Sciatic nerve (tissue), 2 donors: ENCODE results near the gene KCNQ1. TPM values are rescaled to one million over a fixed set of nuclear protein-coding genes. Genes with fewer than 3 reads are reported as not detected.

Source experiments
- ATAC-seq: fragments of 200-7000 bp; cut with Tn5 transposase; one replicate; pipeline ENCODE4 v1.9.1; 2020; ENCODE audit warnings: mild to moderate bottlenecking, moderate library complexity
- DNase-seq: peaks from one replicate; pipeline ENCODE4 v3.0.0-alpha.2; 2020; ENCODE audit warnings: low spot score
- intact Hi-C: fragments of 100-400 bp; cut with DNase I; formaldehyde crosslinking; loops from one replicate; pipeline ENCODE4 v1.14.2; 2022
- total RNA-seq: library from RNA; stranded (reverse); fragmentation: NEBNext Ultra II Directional; extraction: Animal tissue kit (Norgen Biotek cat#: 25700); gene quantifications from one replicate; pipeline ENCODE4 v1.2.1, GENCODE V29; 2021
- donor health status: DM: no; HTN: no; CAD: no.
- donor health status: DM: no; HTN: no; CAD: no.

The KCNQ1 gene
- total RNA-seq, 1 donor from 2014 or later, result 6.2 TPM

- no peak for DNase-seq
These were observed 8.7 kb upstream of the KCNQ1 start for GRCh38 chr11:2436013-2436520.

GRCh38 chr11:2436521-2437031 is 8.2 kb upstream of the KCNQ1 start:
- intact Hi-C loops, result no loop called here
- DNase-seq (no peak), ATAC-seq (no peak)

More at GRCh38 chr11:2436013-2436520, 8.7 kb upstream of the KCNQ1 start:
- intact Hi-C loops, result no loop called here
- ATAC-seq, result no peak

- ATAC-seq (no peak), DNase-seq (no peak)
- intact Hi-C loops, result no loop called here
These were observed 7.3 kb upstream of the KCNQ1 start for GRCh38 chr11:2437516-2437915.

- ATAC-seq, result no peak
- intact Hi-C loops, result no loop called here
- no peak for DNase-seq
These were observed 5.0 kb upstream of the KCNQ1 start for GRCh38 chr11:2439820-2440219.

GRCh38 chr11:2440646-2441045 is 4.2 kb upstream of the KCNQ1 start:
- no peak for ATAC-seq
- intact Hi-C loops, result no loop called here
- DNase-seq, result no peak

GRCh38 chr11:2441171-2441570 is 3.6 kb upstream of the KCNQ1 start:
- no peak for DNase-seq
- ATAC-seq, result no peak
- intact Hi-C loops, result no loop called here

GRCh38 chr11:2442589-2442988 is 2.2 kb upstream of the KCNQ1 start:
- intact Hi-C loops, result no loop called here
- DNase-seq, result no peak
- ATAC-seq, result no peak

- intact Hi-C loops, result no loop called here
- DNase-seq, result no peak
- ATAC-seq, result no peak
These were observed 1.4 kb upstream of the KCNQ1 start for GRCh38 chr11:2443406-2443805.

- intact Hi-C loops, result no loop called here
- ATAC-seq (peak; percentile 30), DNase-seq (no peak)
These were observed 657 bp upstream of the KCNQ1 start, which contains the start of gene TRPM5 for GRCh38 chr11:2443881-2444820. Gene TRPM5 (minus strand): TSS chr11:2444514. CDS start chr11:2423036, 21,478 bp downstream.

- DNase-seq (no peak), ATAC-seq (peak; percentile 14)
- intact Hi-C loops, result no loop called here
These were observed 1.1 kb downstream of the KCNQ1 start for GRCh38 chr11:2445746-2446551.

GRCh38 chr11:2446590-2447252 is 1.9 kb downstream of the KCNQ1 start:
- ATAC-seq, result no peak
- intact Hi-C loops, result no loop called here
- no peak for DNase-seq

- DNase-seq (no peak), ATAC-seq (no peak)
- intact Hi-C loops, result no loop called here
These were observed 2.6 kb downstream of the KCNQ1 start for GRCh38 chr11:2447253-2447950.

GRCh38 chr11:2447951-2448650 is 3.3 kb downstream of the KCNQ1 start:
- intact Hi-C loops, result no loop called here
- DNase-seq (no peak), ATAC-seq (no peak)

- intact Hi-C loops, result no loop called here
- no peak for ATAC-seq
- no peak for DNase-seq
These were observed 4.1 kb downstream of the KCNQ1 start for GRCh38 chr11:2448661-2449547.

- no peak for DNase-seq
- intact Hi-C loops, result no loop called here
- no peak for ATAC-seq
These were observed 4.9 kb downstream of the KCNQ1 start for GRCh38 chr11:2449548-2450320.

GRCh38 chr11:2450321-2451041 is 5.7 kb downstream of the KCNQ1 start:
- DNase-seq, result no peak
- ATAC-seq, result no peak
- intact Hi-C loops, result no loop called here
